Peyer's patch (tissue), 4 donors: ENCODE data around the gene OSBPL10.

Experiments used
- CTCF ChIP-seq, 6 experiments: fragments of 450-650 bp in 4 of 6; fragments of 200-600 bp in 2 of 6; sonication (generic) in 1 of 6; IDR thresholded peaks; one replicate each; pipeline ENCODE4 v1.5.1; 2017 to 2019; ENCODE audit warnings: antibody characterized with exemption in 6 of 6, mild to moderate bottlenecking in 3 of 6, moderate library complexity in 1 of 6
- POLR2A ChIP-seq, 2 donors: fragments of 450-650 bp; IDR thresholded peaks; one replicate each; pipeline ENCODE4 v1.5.1; 2017; ENCODE audit warnings: antibody characterized with exemption in 2 of 2, mild to moderate bottlenecking in 2 of 2, moderate library complexity in 2 of 2

- TF ChIP-seq CTCF (IDR thresholded peaks at IDR 0.05) (no peak), POLR2A (IDR thresholded peaks at IDR 0.05) (no peak)
Measured at GRCh38 chr3:31762888-31763351, 218.1 kb downstream of the OSBPL10 start.
